HUES64 (cell line): ENCODE data around the gene CD109.

Source experiments
- H3K27ac ChIP-seq: 2 replicates; pipeline ENCODE4 v1.7.0; 2013; ENCODE audit warnings: low read depth, low read length, inconsistent platforms
- H3K27me3 ChIP-seq: 2 replicates; pipeline ENCODE4 v1.6.1; 2013; ENCODE audit warnings: mild to moderate bottlenecking, low read length; ENCODE audit not compliant: insufficient read depth
- H3K36me3 ChIP-seq: 2 replicates; pipeline ENCODE4 v1.6.1; 2013; ENCODE audit warnings: mild to moderate bottlenecking, low read length; ENCODE audit not compliant: insufficient read depth
- H3K4me1 ChIP-seq: 2 replicates; pipeline ENCODE4 v1.6.1; 2013; ENCODE audit warnings: mild to moderate bottlenecking, low read length, moderate library complexity; ENCODE audit not compliant: insufficient read depth
- H3K4me3 ChIP-seq: 2 replicates; pipeline ENCODE4 v1.5.1; 2013; ENCODE audit warnings: mild to moderate bottlenecking, low read length, moderate library complexity
- H3K9ac ChIP-seq: 2 replicates; pipeline ENCODE4 v1.6.1; 2013; ENCODE audit warnings: mild to moderate bottlenecking, low read depth, low read length
- H3K9me3 ChIP-seq: 2 replicates; pipeline ENCODE4 v1.6.1; 2013; ENCODE audit warnings: low read depth, low read length; ENCODE audit not compliant: insufficient read depth
- WGBS: fragments of 150-250, 120-280 bp; methylation state at CpG from one replicate; pipeline ENCODE4 v1.1.7; 2013; ENCODE audit warnings: missing lambda C conversion rate; 5-methylcytosine and 5-hydroxymethylcytosine counted together

CD109 gene

DNA sequence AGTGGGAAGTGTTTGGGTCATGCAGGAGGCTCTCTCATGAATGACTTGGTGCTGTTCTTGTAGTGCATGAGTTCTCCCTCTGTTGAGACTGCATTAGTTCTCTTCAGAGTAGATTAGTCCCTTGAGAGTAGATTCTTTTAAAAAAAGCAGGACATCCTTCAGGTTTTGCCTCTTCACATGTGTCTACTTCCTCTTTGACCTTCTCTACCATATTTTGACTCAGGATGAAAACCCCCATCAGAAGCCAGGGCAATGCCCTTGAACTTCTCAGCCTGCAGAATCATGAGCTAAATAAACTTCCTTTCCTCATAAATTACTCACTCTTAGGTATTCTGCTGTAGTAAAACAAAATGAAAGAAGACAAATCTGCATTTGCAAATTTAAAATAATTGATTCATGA is 170.3 kb downstream of the CD109 start:
- no peaks in the 10 kb centered on the region for H3K27me3 ChIP-seq
- H3K9me3 ChIP-seq = no peaks in the 10 kb centered on the region
- no peaks in the 10 kb centered on the region for H3K36me3 ChIP-seq
- no peak overlapping the region for H3K4me3 ChIP-seq
- H3K4me1 ChIP-seq = no peaks in the 10 kb centered on the region
- H3K27ac ChIP-seq = no peak overlapping the region
- H3K9ac ChIP-seq = no peak overlapping the region

DNA sequence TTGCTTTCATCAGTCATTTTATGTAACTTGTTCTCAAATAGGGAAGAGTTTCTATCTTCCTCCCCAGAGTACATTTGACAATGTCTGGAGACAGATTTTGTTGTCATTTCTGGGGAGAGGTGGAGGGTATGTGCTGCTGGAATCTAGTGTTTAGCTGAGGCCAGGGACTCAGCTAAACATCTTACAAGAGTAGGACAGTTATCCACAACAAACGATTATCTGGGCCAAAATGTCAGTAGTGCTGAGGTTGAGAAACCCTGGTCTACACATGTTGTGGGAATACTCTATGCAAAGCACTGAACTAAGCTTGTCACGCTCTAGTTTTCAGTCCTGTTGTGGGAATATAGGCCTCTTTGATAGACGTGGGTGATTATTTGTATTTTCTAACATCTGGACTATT is 171.4 kb downstream of the CD109 start:
- H3K4me1 ChIP-seq = no peaks in the 10 kb centered on the region
- no peaks in the 10 kb centered on the region for H3K36me3 ChIP-seq
- no peak overlapping the region for H3K4me3 ChIP-seq
- H3K27me3 ChIP-seq = no peaks in the 10 kb centered on the region
- H3K9me3 ChIP-seq = no peaks in the 10 kb centered on the region
- WGBS = 84% methylated on average over 3 of the region's 3 CpGs
- no peak overlapping the region for H3K27ac ChIP-seq
- H3K9ac ChIP-seq = no peak overlapping the region

DNA sequence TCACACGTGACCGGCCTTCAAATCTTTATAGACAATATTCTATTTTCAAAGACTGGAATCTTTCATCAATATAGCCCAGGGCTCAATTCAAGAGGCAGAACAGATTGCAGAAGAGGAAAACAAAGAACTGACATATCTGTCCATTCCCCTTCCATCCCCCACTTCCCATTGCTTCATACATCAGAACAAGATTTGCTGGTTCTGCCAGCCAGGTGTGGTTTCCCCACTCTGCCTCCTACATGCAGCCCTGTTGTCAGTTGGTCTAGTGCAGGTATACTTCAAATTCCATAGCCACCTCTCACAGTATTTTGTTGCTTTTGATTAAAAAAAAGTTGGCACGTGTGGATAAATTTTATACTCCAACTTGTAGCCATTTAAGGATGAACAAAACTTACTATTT is 174.9 kb downstream of the CD109 start:
- Histone ChIP-seq H3K36me3 (no peaks in the 10 kb centered on the region), H3K4me3 (no peak overlapping the region), H3K4me1 (no peaks in the 10 kb centered on the region), H3K27ac (no peak overlapping the region), H3K9me3 (no peaks in the 10 kb centered on the region), H3K9ac (no peak overlapping the region), H3K27me3 (no peaks in the 10 kb centered on the region)
- WGBS = 93% methylated on average over 3 of the region's 3 CpGs

DNA sequence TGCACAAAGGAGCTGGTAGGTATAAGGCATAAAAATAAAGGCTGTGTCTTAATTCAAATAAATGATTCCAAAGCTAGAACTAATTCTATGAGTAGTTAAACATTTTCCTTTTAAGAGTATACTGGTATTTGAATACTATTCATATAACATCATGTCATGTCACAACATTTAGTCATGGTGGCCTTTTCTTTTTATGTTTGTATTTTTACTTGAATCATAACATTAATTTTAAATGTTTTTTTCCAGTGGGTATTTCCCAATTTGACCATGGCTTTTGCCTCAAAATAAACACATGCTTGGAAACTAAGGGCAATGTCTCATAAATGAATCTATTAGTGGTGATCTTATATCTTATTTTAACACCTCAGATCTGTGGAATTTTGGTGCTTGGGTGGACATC is 177.1 kb downstream of the CD109 start:
- Histone ChIP-seq H3K4me1 (no peaks in the 10 kb centered on the region), H3K4me3 (no peak overlapping the region), H3K36me3 (no peaks in the 10 kb centered on the region), H3K27ac (no peak overlapping the region), H3K9me3 (no peaks in the 10 kb centered on the region), H3K9ac (no peak overlapping the region), H3K27me3 (no peaks in the 10 kb centered on the region)
